Placental pericyte (primary cell): Measurements from ENCODE around the gene CD28. TPM values are rescaled to one million over a fixed set of nuclear protein-coding genes. Genes with fewer than 3 reads are reported as not detected.

Source experiments
- small RNA-seq: library from RNA; depleted of rRNA; stranded (forward); fragments of <200 nt; gene quantifications from one replicate; pipeline ENCODE3, GENCODE V24; 2012; ENCODE audit warnings: low replicate concordance
- total RNA-seq: library from RNA; depleted of rRNA; stranded (reverse); fragments of >200 nt; gene quantifications from 2 replicates; pipeline ENCODE4 v1.2.3, GENCODE V29; 2012

CD28 gene
- not detected in 2 replicates for total RNA-seq

GRCh38 chr2:203706403-203706802 lies at the start of gene CD28:
Gene CD28 (plus strand): TSS chr2:203706639. CDS start chr2:203706697, 58 bp downstream.

Small RNA genes within 50 kb of the gene (small RNA-seq; reads per million reads assigned to genes)
- gene AC125238.1 (not detected), gene RNU6-474P (not detected)

Other genes starting within 250 kb of the CD28 start
- 17.2 and 33.0 TPM in 2 replicates for gene RAPH1, start 171.3 kb upstream of the CD28 start, total RNA-seq
- not detected in 2 replicates for gene CTLA4, start 161.1 kb downstream of the CD28 start, total RNA-seq
- gene ICOS, start 230.1 kb downstream of the CD28 start, total RNA-seq: not detected in 2 replicates